Prostate gland (tissue), 2 donors: Measurements from ENCODE around the gene LRRC23.

Experiments
- CTCF ChIP-seq, 4 experiments: fragments of 200-600 bp in 2 of 4; fragments of 450-650 bp in 2 of 4; sonication (generic) in 2 of 4; IDR thresholded peaks; 1 replicate in 3 of 4; 2 replicates in 1 of 4; pipeline ENCODE4 v1.5.1; 2016 to 2019; ENCODE audit warnings: antibody characterized with exemption in 4 of 4, mild to moderate bottlenecking in 2 of 4, moderate library complexity in 2 of 4
- POLR2AphosphoS5 ChIP-seq: sonication (generic); formaldehyde crosslinking; IDR thresholded peaks from one replicate; pipeline ENCODE4 v1.6.1; 2017; ENCODE audit warnings: antibody characterized with exemption

DNA sequence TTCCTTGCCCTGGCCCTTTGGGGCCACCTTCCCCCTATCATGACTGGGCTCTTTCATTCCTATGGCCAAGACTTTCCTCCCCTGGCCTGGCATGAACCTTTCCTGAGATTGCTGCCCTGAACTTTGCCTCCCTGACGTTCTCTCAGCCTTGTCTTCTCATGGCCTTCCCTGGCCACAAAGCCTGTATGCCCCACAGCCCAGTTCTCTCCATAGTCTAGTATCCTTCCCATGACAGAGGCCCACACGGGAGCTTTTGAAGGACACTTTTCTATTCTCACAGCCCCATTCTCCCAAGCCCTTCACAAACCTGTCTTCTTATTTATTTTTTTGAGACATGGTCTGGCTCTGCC is 34.5 kb downstream of the LRRC23 start:
- no peak for TF ChIP-seq POLR2AphosphoS5
- no peak for TF ChIP-seq CTCF (IDR thresholded peaks at IDR 0.05)
